Naive B cell (primary cell): ENCODE data around the gene UMODL1. TPM values are rescaled to one million over a fixed set of nuclear protein-coding genes. Genes with fewer than 3 reads are reported as not detected.
A peak's percentile ranks its signal among the peaks of the same experiment; 100 is the strongest.
"Not testable (repeated sequence)": the region's sequence is repeated elsewhere in the genome, so short reads cannot be mapped to it uniquely, and the experiment has no call there.

Source experiments
- ATAC-seq, 2 donors: fragments of 150-1000 bp; cut with Tn5 transposase; 2 replicates each; pipeline ENCODE4 v1.10.0; 2021; ENCODE audit warnings: low read depth in 2 of 2, mild to moderate bottlenecking in 2 of 2, moderate library complexity in 2 of 2
- DNase-seq: peaks from one replicate; pipeline ENCODE4 v3.0.0; 2022
- H3K27ac Mint-ChIP-seq, 6 donors: one replicate each; pipeline ENCODE4 v1.8.0; 2020 to 2022; ENCODE audit warnings: mild to moderate bottlenecking in 6 of 6, mixed read lengths in 6 of 6, moderate library complexity in 5 of 6, inconsistent platforms in 2 of 6
- H3K27me3 Mint-ChIP-seq, 3 donors: one replicate each; pipeline ENCODE4 v1.8.0; 2021 to 2022; ENCODE audit warnings: mixed read lengths in 3 of 3, mild to moderate bottlenecking in 1 of 3
- H3K36me3 Mint-ChIP-seq, 2 donors: one replicate each; pipeline ENCODE4 v1.8.0; 2020 to 2022; ENCODE audit warnings: mixed read lengths in 2 of 2, inconsistent platforms in 1 of 2, mild to moderate bottlenecking in 1 of 2
- H3K4me1 Mint-ChIP-seq, 3 donors: one replicate each; pipeline ENCODE4 v1.8.0; 2020 to 2022; ENCODE audit warnings: mixed read lengths in 3 of 3, inconsistent platforms in 1 of 3, mild to moderate bottlenecking in 1 of 3, moderate library complexity in 1 of 3
- H3K4me3 Mint-ChIP-seq, 8 donors: one replicate each; pipeline ENCODE4 v1.8.0; 2020 to 2022; ENCODE audit warnings: mild to moderate bottlenecking in 8 of 8, mixed read lengths in 8 of 8, moderate library complexity in 8 of 8, inconsistent platforms in 2 of 8
- H3K9me3 Mint-ChIP-seq, 7 donors: one replicate each; pipeline ENCODE4 v1.8.0; 2020 to 2022; ENCODE audit warnings: mixed read lengths in 7 of 7, mild to moderate bottlenecking in 5 of 7, inconsistent platforms in 2 of 7, moderate library complexity in 1 of 7
- polyA plus RNA-seq, 6 donors: library from polyadenylated mRNA; unstranded; fragments of 300-500 nt; fragmentation: Illumina TruSeq; gene quantifications; one replicate each; pipeline ENCODE4 v1.2.3, GENCODE V29; 2021; ENCODE audit warnings: low read depth in 6 of 6

UMODL1 gene
- polyA plus RNA-seq, 6 donors from 2014 or later, result 0.04 to 0.17 (median 0.11) TPM; not detected in 2

GRCh38 chr21:42169758-42170157 lies 98.6 kb downstream of the UMODL1 start:
- peaks cover 0 to 5% (median 0%) of the 10 kb centered on the region in 3 donors for H3K4me1 Mint-ChIP-seq
- H3K27me3 Mint-ChIP-seq, result no peaks in the 10 kb centered on the region
- no peak overlapping the region for H3K27ac Mint-ChIP-seq
- ATAC-seq (no peak), DNase-seq (no peak)
- H3K4me3 Mint-ChIP-seq, result no peak overlapping the region
- peaks cover 0 to 2% (median 0%) of the 10 kb centered on the region in 7 donors for H3K9me3 Mint-ChIP-seq
- no peaks in the 10 kb centered on the region for H3K36me3 Mint-ChIP-seq

DNA sequence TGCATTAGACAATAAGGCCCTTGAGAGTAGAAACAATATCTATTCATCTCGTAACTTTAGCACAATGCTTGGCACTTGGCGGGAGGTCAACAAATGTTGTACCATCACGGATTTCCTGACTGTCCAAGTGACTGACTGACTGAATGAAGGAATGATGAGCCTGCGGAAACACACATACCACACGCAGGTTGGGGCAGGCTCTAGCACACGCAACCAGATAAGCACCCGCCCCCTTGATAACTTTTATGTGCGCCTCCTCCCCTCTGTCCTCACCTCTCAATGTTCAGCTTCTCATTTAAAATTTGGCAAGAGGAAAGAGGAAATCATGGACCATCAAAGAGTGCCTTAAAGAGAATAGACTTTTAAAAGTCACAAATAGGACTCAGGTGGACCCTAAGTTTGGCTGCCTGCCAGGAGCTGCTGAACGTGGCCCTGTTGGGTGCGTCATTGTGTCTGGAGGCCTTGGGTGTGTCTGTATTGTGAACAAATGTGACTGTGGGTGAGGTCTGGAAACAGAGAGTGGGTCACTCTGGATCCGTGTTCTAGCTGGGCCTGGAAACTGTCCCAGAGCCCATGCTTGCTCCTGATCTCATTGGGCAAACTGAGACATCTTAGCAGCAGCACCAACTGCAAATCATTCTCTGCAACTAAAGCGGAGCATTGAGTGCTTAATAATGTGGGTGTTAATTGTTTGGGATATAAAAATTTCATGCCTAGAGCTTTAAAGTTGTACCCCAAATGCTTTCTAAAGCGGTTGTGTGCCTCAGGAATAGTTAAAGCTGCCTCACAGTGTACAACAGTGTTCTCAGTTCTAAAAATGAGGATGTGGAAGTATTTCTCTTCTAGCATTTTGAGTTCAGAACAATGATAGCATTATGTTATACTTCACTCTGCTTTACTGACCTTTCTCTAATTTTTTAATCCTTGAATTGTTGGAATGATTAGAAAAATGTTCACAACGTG lies 100.3 kb downstream of the UMODL1 start:
- DNase-seq (no peak), ATAC-seq (no peak)
- H3K36me3 Mint-ChIP-seq, result no peaks in the 10 kb centered on the region
- H3K27ac Mint-ChIP-seq, result peak overlapping the region in 1 of 6 donors; percentile 66
- peaks cover 0 to 2% (median 0%) of the 10 kb centered on the region in 7 donors for H3K9me3 Mint-ChIP-seq
- peaks cover 0 to 5% (median 0%) of the 10 kb centered on the region in 3 donors for H3K4me1 Mint-ChIP-seq
- no peaks in the 10 kb centered on the region for H3K27me3 Mint-ChIP-seq
- no peak overlapping the region for H3K4me3 Mint-ChIP-seq

GRCh38 chr21:42172596-42173483 lies 101.7 kb downstream of the UMODL1 start:
- DNase-seq (no peak), ATAC-seq (no peak)
- Mint-ChIP-seq H3K4me3 (no peak overlapping the region), H3K27me3 (no peaks in the 10 kb centered on the region), H3K36me3 (no peaks in the 10 kb centered on the region), H3K9me3 (peaks cover 0 to 2% (median 0%) of the 10 kb centered on the region in 7 donors), H3K27ac (no peak overlapping the region), H3K4me1 (peaks cover 0 to 5% (median 0%) of the 10 kb centered on the region in 3 donors)

DNA sequence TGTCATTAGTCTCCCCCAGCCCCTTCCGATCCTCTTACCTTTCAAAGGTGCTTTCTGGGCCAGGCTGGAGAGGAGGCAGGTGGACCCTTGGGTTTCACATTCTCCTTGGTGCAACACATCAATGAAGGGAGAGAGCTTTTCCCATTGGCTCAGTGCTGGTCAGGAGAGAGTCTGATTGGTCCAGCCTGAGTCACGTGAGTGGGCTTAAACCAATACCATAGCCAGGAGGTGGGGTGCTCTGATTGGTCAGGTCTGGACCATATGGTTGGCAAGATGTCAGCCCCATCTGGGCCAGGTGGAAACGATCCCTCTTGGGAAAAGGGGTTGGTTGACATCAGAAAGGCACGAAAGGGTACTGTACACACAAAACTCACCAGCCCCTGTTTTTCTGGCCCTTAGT lies 103.1 kb downstream of the UMODL1 start:
- no peak overlapping the region for H3K4me3 Mint-ChIP-seq
- H3K9me3 Mint-ChIP-seq, result peaks cover 0 to 2% (median 0%) of the 10 kb centered on the region in 7 donors
- H3K27me3 Mint-ChIP-seq, result peaks cover 0 to 6% (median 0%) of the 10 kb centered on the region in 3 donors
- peaks cover 0 to 5% (median 0%) of the 10 kb centered on the region in 3 donors for H3K4me1 Mint-ChIP-seq
- no peaks in the 10 kb centered on the region for H3K36me3 Mint-ChIP-seq
- ATAC-seq, result peak in 1 of 2 donors; percentile 21
- no peak for DNase-seq
- H3K27ac Mint-ChIP-seq, result no peak overlapping the region

DNA sequence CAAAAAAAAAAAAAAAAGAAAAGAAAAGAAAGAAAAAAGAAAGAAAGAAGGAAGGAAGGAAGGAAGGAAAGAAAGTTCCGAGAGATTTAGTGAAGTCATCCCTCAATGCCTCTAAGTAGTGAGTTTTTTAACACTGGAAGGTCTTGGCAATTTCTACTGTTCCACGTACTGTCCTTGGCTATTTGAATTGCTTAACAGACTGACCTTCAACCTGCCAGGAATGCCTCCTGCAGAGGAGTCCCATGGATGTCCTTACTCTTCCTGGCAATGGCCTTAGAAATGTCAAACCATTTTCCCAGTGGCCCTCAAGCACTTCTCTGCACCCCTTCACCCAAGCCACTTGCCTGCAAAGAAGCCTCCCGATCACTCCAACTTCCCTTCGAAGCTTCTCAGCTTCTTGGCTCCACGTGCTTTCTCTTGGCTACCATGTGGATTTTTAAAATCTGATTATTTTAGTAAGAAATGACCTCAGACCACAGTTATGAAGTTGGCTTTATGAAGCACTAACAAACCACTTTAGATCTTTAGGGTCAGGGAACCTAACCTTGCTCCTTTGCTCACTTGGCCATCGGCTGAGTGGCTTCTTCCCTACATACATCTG lies 104.1 kb downstream of the UMODL1 start:
- no peak overlapping the region for H3K27ac Mint-ChIP-seq
- no peaks in the 10 kb centered on the region for H3K36me3 Mint-ChIP-seq
- H3K9me3 Mint-ChIP-seq, result peaks cover 0 to 2% (median 0%) of the 10 kb centered on the region in 7 donors
- H3K4me1 Mint-ChIP-seq, result peaks cover 0 to 5% (median 0%) of the 10 kb centered on the region in 3 donors
- ATAC-seq (no peak), DNase-seq (no peak)
- no peak overlapping the region for H3K4me3 Mint-ChIP-seq
- peaks cover 0 to 6% (median 0%) of the 10 kb centered on the region in 3 donors for H3K27me3 Mint-ChIP-seq

GRCh38 chr21:42176859-42177258 lies 105.7 kb downstream of the UMODL1 start:
- H3K4me1 Mint-ChIP-seq, result no peaks in the 10 kb centered on the region
- H3K36me3 Mint-ChIP-seq, result no peaks in the 10 kb centered on the region
- no peak overlapping the region for H3K4me3 Mint-ChIP-seq
- DNase-seq, result no peak
- ATAC-seq, result no peak
- H3K9me3 Mint-ChIP-seq, result peaks cover 0 to 2% (median 0%) of the 10 kb centered on the region in 7 donors
- peaks cover 0 to 6% (median 0%) of the 10 kb centered on the region in 3 donors for H3K27me3 Mint-ChIP-seq
- H3K27ac Mint-ChIP-seq, result peak overlapping the region in 1 of 6 donors; percentile 63

- no peaks in the 10 kb centered on the region for H3K4me1 Mint-ChIP-seq
- H3K36me3 Mint-ChIP-seq, result no peaks in the 10 kb centered on the region
- H3K4me3 Mint-ChIP-seq, result no peak overlapping the region
- no peak for DNase-seq
- H3K27ac Mint-ChIP-seq, result no peak overlapping the region
- H3K9me3 Mint-ChIP-seq, result no peaks in the 10 kb centered on the region
- peaks cover 0 to 6% (median 0%) of the 10 kb centered on the region in 3 donors for H3K27me3 Mint-ChIP-seq
- ATAC-seq, result no peak
Observed at GRCh38 chr21:42179316-42179715, 108.2 kb downstream of the UMODL1 start.

GRCh38 chr21:42180001-42180400 lies 108.9 kb downstream of the UMODL1 start:
- H3K27ac Mint-ChIP-seq, H3K36me3 Mint-ChIP-seq, ATAC-seq, H3K27me3 Mint-ChIP-seq, H3K4me3 Mint-ChIP-seq, H3K4me1 Mint-ChIP-seq, H3K9me3 Mint-ChIP-seq, DNase-seq: not testable (repeated sequence)

- DNase-seq (no peak), ATAC-seq (no peak)
- peaks cover 0 to 6% (median 0%) of the 10 kb centered on the region in 3 donors for H3K27me3 Mint-ChIP-seq
- H3K4me3 Mint-ChIP-seq, result no peak overlapping the region
- peaks cover 12 to 25% (median 18%) of the 10 kb centered on the region in 3 donors for H3K4me1 Mint-ChIP-seq
- H3K9me3 Mint-ChIP-seq, result no peaks in the 10 kb centered on the region
- H3K27ac Mint-ChIP-seq, result no peak overlapping the region
- no peaks in the 10 kb centered on the region for H3K36me3 Mint-ChIP-seq
Observed at GRCh38 chr21:42182713-42183371, 111.7 kb downstream of the UMODL1 start.

GRCh38 chr21:42183374-42184266 lies 112.5 kb downstream of the UMODL1 start:
- Mint-ChIP-seq H3K36me3 (no peaks in the 10 kb centered on the region), H3K9me3 (no peaks in the 10 kb centered on the region), H3K4me1 (peaks cover 12 to 33% (median 26%) of the 10 kb centered on the region in 3 donors), H3K4me3 (no peak overlapping the region), H3K27me3 (peaks cover 0 to 2% (median 0%) of the 10 kb centered on the region in 3 donors), H3K27ac (no peak overlapping the region)
- DNase-seq (no peak), ATAC-seq (no peak)

- no peaks in the 10 kb centered on the region for H3K27me3 Mint-ChIP-seq
- peak overlapping the region in 5 of 6 donors; percentile 0 to 98 (median 81) for H3K27ac Mint-ChIP-seq
- ATAC-seq, result no peak
- H3K4me1 Mint-ChIP-seq, result peaks cover 13 to 53% (median 30%) of the 10 kb centered on the region in 3 donors
- no peak overlapping the region for H3K4me3 Mint-ChIP-seq
- H3K36me3 Mint-ChIP-seq, result no peaks in the 10 kb centered on the region
- DNase-seq, result no peak
- no peaks in the 10 kb centered on the region for H3K9me3 Mint-ChIP-seq
Observed at GRCh38 chr21:42186591-42186990, 115.5 kb downstream of the UMODL1 start.
